Smooth muscle cell (in vitro differentiated cells): ENCODE results near the gene CD86. TPM values are rescaled to one million over a fixed set of nuclear protein-coding genes. Genes with fewer than 3 reads are reported as not detected.

Source experiments
- DNase-seq: peaks from one replicate; lab custom pipeline; 2025; ENCODE audit not compliant: unreplicated experiment; lab: John Stamatoyannopoulos, UW
- H2AFZ ChIP-seq: fragments of 200-600 bp; sonication (generic); 2 replicates; pipeline ENCODE4 v1.6.0; 2016; ENCODE audit warnings: antibody characterized with exemption, low read depth, mild to moderate bottlenecking
- H3F3A ChIP-seq: fragments of 200-600 bp; sonication (generic); 2 replicates; pipeline ENCODE4 v1.6.0; 2017; ENCODE audit warnings: antibody characterized with exemption, low read depth
- H3K27ac ChIP-seq: fragments of 200-600 bp; sonication (generic); 2 replicates; pipeline ENCODE4 v1.5.1; 2016; ENCODE audit warnings: low read depth, mild to moderate bottlenecking
- H3K27me3 ChIP-seq: fragments of 200-600 bp; sonication (generic); 2 replicates; pipeline ENCODE4 v1.6.1; 2016; ENCODE audit warnings: low read depth, mild to moderate bottlenecking
- H3K36me3 ChIP-seq: fragments of 200-600 bp; sonication (generic); 2 replicates; pipeline ENCODE4 v1.5.1; 2016; ENCODE audit warnings: low read depth
- H3K4me1 ChIP-seq: fragments of 200-600 bp; sonication (generic); 2 replicates; pipeline ENCODE4 v1.5.1; 2016; ENCODE audit warnings: low read depth
- H3K4me2 ChIP-seq: fragments of 200-600 bp; sonication (generic); 2 replicates; pipeline ENCODE4 v1.6.0; 2016; ENCODE audit warnings: mild to moderate bottlenecking
- H3K4me3 ChIP-seq: fragments of 200-600 bp; sonication (generic); 2 replicates; pipeline ENCODE4 v1.5.1; 2016; ENCODE audit warnings: mild to moderate bottlenecking
- H3K79me2 ChIP-seq: fragments of 200-600 bp; sonication (generic); 2 replicates; pipeline ENCODE4 v1.6.0; 2016; ENCODE audit warnings: low read depth, mild to moderate bottlenecking
- H3K9ac ChIP-seq: fragments of 200-600 bp; sonication (generic); 2 replicates; pipeline ENCODE4 v1.6.0; 2016; ENCODE audit warnings: low read depth
- H3K9me3 ChIP-seq: fragments of 200-600 bp; sonication (generic); replicated peaks from 2 replicates; pipeline ENCODE4 v1.5.1; 2016; ENCODE audit warnings: low read depth
- H4K20me1 ChIP-seq: fragments of 200-600 bp; sonication (generic); 2 replicates; pipeline ENCODE4 v1.6.0; 2016; ENCODE audit warnings: low read depth
- WGBS: methylation state at CpG from one replicate; pipeline ENCODE4 v1.1.7; 2016; ENCODE audit warnings: low lambda C conversion rate; 5-methylcytosine and 5-hydroxymethylcytosine counted together
- polyA plus RNA-seq: library from polyadenylated mRNA; unstranded; fragments of >200 nt; fragmentation: Nextera tagmentation; extraction: Ambion mirVana; gene quantifications from 2 replicates; pipeline ENCODE4 v1.2.1, GENCODE V29; 2016
- total RNA-seq: library from RNA; depleted of rRNA; stranded (reverse); fragments of >200 nt; gene quantifications from 2 replicates; pipeline ENCODE4 v1.2.3, GENCODE V29; 2014
- TF ChIP-seq, protein P1 (sequence below): fragments of 200-600 bp; sonication (generic); IDR thresholded peaks from 2 replicates; pipeline ENCODE4 v1.5.1; 2017; ENCODE audit warnings: borderline replicate concordance, mild to moderate bottlenecking, antibody characterized with exemption; ENCODE audit not compliant: insufficient read depth, poor library complexity, severe bottlenecking

The CD86 gene
- total and polyA plus RNA-seq, 2 experiments from 2014 or later = not detected

- Histone ChIP-seq H3F3A (no peaks in the 10 kb centered on the region), H3K4me2 (no peak overlapping the region), H3K9ac (no peak overlapping the region), H3K4me3 (no peak overlapping the region), H3K27me3 (no peaks in the 10 kb centered on the region), H3K27ac (no peak overlapping the region), H3K4me1 (no peaks in the 10 kb centered on the region), H3K36me3 (no peaks in the 10 kb centered on the region), H4K20me1 (no peaks in the 10 kb centered on the region), H3K9me3 (no peaks in the 10 kb centered on the region), H2AFZ (no peak overlapping the region), H3K79me2 (no peaks in the 10 kb centered on the region)
- TF ChIP-seq, protein P1, sequence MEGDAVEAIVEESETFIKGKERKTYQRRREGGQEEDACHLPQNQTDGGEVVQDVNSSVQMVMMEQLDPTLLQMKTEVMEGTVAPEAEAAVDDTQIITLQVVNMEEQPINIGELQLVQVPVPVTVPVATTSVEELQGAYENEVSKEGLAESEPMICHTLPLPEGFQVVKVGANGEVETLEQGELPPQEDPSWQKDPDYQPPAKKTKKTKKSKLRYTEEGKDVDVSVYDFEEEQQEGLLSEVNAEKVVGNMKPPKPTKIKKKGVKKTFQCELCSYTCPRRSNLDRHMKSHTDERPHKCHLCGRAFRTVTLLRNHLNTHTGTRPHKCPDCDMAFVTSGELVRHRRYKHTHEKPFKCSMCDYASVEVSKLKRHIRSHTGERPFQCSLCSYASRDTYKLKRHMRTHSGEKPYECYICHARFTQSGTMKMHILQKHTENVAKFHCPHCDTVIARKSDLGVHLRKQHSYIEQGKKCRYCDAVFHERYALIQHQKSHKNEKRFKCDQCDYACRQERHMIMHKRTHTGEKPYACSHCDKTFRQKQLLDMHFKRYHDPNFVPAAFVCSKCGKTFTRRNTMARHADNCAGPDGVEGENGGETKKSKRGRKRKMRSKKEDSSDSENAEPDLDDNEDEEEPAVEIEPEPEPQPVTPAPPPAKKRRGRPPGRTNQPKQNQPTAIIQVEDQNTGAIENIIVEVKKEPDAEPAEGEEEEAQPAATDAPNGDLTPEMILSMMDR = no peak
- no peak for DNase-seq
- 93% methylated on average over 4 of the region's 4 CpGs for WGBS
Observed at GRCh38 chr3:122102191-122102935, 47.2 kb downstream of the CD86 start.

DNA sequence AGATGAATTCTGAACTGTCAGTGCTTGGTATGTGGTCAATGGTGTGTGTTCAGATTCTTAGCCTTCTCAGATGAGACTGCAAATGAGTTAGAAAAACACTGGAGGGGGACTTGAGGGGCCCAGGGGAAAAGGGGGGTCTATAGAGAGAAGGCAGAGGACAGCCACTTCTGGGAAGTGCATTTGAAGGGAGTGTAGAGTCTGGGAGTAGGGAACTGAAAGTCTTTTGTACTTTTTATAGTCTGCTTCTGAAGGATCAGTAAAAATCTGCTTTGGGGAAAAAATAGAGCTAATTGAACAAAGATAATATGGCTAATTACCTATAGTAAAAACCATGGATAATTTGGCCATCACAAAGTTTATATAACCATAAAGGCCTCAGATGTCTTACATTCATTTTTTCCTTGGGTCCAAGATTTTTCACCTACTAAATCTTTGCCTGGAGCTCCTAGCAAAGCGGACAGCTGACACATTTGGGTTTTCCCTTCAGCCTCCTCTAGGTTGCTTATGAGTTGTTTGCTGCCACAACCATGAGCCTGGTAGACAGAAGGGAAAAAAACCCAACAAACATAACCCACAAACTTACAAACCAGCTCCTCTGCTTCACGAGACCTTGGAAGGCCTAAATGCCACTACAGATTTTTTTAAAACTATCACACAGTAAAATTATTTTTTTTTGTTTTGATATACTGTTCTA is 48.8 kb downstream of the CD86 start:
- no peaks in the 10 kb centered on the region for H3K79me2 ChIP-seq
- 90% methylated on average over 2 of the region's 2 CpGs for WGBS
- H3K27me3 ChIP-seq = no peaks in the 10 kb centered on the region
- TF ChIP-seq, protein P1 = no peak
- no peak overlapping the region for H3K27ac ChIP-seq
- H3K4me1 ChIP-seq = no peaks in the 10 kb centered on the region
- H3K9me3 ChIP-seq = no peaks in the 10 kb centered on the region
- DNase-seq = no peak
- no peaks in the 10 kb centered on the region for H3K36me3 ChIP-seq
- H4K20me1 ChIP-seq = no peaks in the 10 kb centered on the region
- no peak overlapping the region for H3K9ac ChIP-seq
- H3K4me3 ChIP-seq = no peak overlapping the region
- no peaks in the 10 kb centered on the region for H3F3A ChIP-seq
- no peak overlapping the region for H3K4me2 ChIP-seq
- H2AFZ ChIP-seq = no peak overlapping the region

DNA sequence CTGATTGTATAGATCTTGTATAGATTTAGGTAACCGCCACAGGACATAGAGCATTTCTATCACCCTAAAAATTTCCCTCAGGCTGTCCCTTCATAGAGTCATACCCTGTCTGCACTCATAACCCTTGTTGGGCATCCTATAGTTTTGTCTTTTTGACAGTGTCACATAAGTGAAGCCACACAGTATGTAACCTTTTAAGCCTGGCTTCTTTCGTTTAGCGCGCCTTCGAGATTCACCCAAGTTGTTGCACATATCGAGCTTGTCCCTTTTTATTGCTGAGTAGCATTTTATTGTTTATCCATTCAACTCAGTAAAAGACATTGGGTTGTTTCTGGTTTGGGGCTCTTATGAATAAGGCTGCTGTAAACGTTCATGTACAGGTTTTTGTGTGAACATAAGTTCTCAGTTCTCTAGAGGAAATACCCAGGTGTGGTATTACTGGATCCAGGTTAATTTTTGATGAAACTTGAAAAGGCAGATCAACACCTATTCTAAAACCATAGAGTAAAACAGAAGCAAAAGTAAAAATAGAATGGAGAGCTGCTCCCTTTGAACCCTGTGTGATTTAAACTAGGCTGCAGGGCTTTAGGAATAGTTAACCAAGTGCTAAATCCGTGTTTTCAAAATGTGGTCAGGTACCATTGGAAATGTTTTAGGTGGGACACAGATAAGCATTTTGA is 49.5 kb downstream of the CD86 start:
- no peaks in the 10 kb centered on the region for H3K9me3 ChIP-seq
- no peak for DNase-seq
- no peak overlapping the region for H3K27ac ChIP-seq
- H3K4me1 ChIP-seq = no peaks in the 10 kb centered on the region
- TF ChIP-seq, protein P1 = no peak
- no peaks in the 10 kb centered on the region for H3K36me3 ChIP-seq
- no peak overlapping the region for H2AFZ ChIP-seq
- H3K79me2 ChIP-seq = no peaks in the 10 kb centered on the region
- H3F3A ChIP-seq = no peaks in the 10 kb centered on the region
- H3K27me3 ChIP-seq = no peaks in the 10 kb centered on the region
- H4K20me1 ChIP-seq = no peaks in the 10 kb centered on the region
- no peak overlapping the region for H3K9ac ChIP-seq
- WGBS = 93% methylated on average over 8 of the region's 8 CpGs
- no peak overlapping the region for H3K4me3 ChIP-seq
- no peak overlapping the region for H3K4me2 ChIP-seq
